Measurements from ENCODE around the gene KLHL36. TPM values are rescaled to one million over a fixed set of nuclear protein-coding genes. Genes with fewer than 3 reads are reported as not detected.

Gene KLHL36
- total and polyA plus RNA-seq, 9 of the 15 experiments (the other 6 are each of a cell fraction or from before 2014, with no cell fraction given) = 2.1 to 51.2 (median 18.5) TPM

GRCh38 chr16:84617791-84618580, 30.3 kb upstream of the KLHL36 start, which contains the start of gene COTL1 (continued):
- no peak for TF ChIP-seq ZFP91 (CRISPR knock-in tag; IDR thresholded peaks at IDR 0.05)
- TF ChIP-seq PTRF (tag; IDR thresholded peaks at IDR 0.05) = no peak
- TF ChIP-seq E2F5 (CRISPR knock-in tag; IDR thresholded peaks at IDR 0.05) = no peak
- TF ChIP-seq RNF2 (IDR thresholded peaks at IDR 0.05) = no peak
- no peak for TF ChIP-seq SRSF1 (IDR thresholded peaks at IDR 0.05; ENCODE audit: low read depth, low read length)
- TF ChIP-seq FOS (IDR thresholded peaks at IDR 0.05; ENCODE audit: extremely low read depth, insufficient read length) = peak; percentile 90
- TF ChIP-seq MECOM (CRISPR knock-in tag; IDR thresholded peaks at IDR 0.05) = no peak
- no peak for TF ChIP-seq XRCC5 (IDR thresholded peaks at IDR 0.05; ENCODE audit: low read depth, low read length)
- no peak for TF ChIP-seq RERE (CRISPR knock-in tag; IDR thresholded peaks at IDR 0.05; ENCODE audit: borderline replicate concordance)
- no peak for TF ChIP-seq HNRNPH1 (optimal IDR thresholded peaks at IDR 0.05; ENCODE audit: low read depth, low read length)
- no peak for TF ChIP-seq CREBBP (IDR thresholded peaks at IDR 0.05; ENCODE audit: low read depth, low read length)
- TF ChIP-seq ZBED1 (IDR thresholded peaks at IDR 0.05) = no peak
- no peak for TF ChIP-seq WHSC1 (IDR thresholded peaks at IDR 0.05; ENCODE audit: low read length)
- TF ChIP-seq BDP1 (IDR thresholded peaks at IDR 0.05; ENCODE audit: insufficient read depth, insufficient read length) = no peak
- TF ChIP-seq ZFP1 (CRISPR knock-in tag; IDR thresholded peaks at IDR 0.05) = no peak
- no peak; a peak in 1 of 4 replicates for TF ChIP-seq HDAC1 (IDR thresholded peaks at IDR 0.05)
- no peak for TF ChIP-seq ZNF134 (CRISPR knock-in tag; conservative IDR thresholded peaks at IDR 0.05)
- TF ChIP-seq ZNF79 (CRISPR knock-in tag; IDR thresholded peaks at IDR 0.05; ENCODE audit: low read depth) = no peak
- no peak for TF ChIP-seq RFX5 (IDR thresholded peaks at IDR 0.05; ENCODE audit: low read depth, low read length)
- TF ChIP-seq ZNF24 (IDR thresholded peaks at IDR 0.05) = peak; percentile 51; the same call in 1 of the 2 replicates
- TF ChIP-seq RCOR1 (IDR thresholded peaks at IDR 0.05; ENCODE audit: borderline replicate concordance in 1 of 2, low read depth in 2 of 2, low read length in 2 of 2) = peak in 1 of 2 experiments; percentile 70; a peak in 1 of 4 replicates
